GM10248 (cell line): Measurements from ENCODE around the gene GP2.

Source experiments
- CTCF ChIA-PET: fragments of 300-600 bp; sonication (Branson Sonifier 250); formaldehyde crosslinking; extraction: SDS; loops from one replicate; lab custom pipeline; 2021; ENCODE audit warnings: antibody characterized with exemption; lab: Yijun Ruan, JAX
- POLR2A ChIA-PET: fragments of 350-650 bp; sonication (Branson Sonifier 250); formaldehyde crosslinking; extraction: SDS; loops from one replicate; lab custom pipeline; 2020; ENCODE audit warnings: antibody characterized with exemption; lab: Yijun Ruan, JAX
- DNase-seq: peaks from one replicate; pipeline ENCODE4 v3.0.0; 2012; ENCODE audit errors: extremely low spot score
- TF ChIP-seq, protein P1 (sequence below): IDR thresholded peaks from 2 replicates; pipeline ENCODE4 v1.5.1; 2012; ENCODE audit warnings: mild to moderate bottlenecking, low read depth; ENCODE audit errors: extremely low read depth, missing control alignments, control extremely low read depth

GP2 gene

DNA sequence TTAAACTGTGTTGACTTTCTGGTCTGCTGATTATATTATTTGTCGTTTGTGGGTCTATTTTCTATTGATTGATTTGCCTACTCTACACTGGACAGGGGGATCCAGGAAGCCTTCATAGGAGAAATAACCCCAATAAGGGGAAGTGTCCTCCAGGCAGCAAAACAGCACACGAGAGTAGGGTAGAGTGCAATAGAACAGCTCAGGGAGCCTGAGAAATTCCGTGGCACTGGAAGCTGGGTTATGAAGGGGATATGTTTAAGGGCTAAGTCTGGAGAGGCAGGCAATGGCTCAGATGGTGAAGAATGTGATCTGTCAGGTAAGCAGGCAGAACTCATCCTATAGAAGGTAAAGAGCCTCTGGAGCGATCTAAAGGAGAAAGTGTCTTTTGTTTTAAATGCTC, 20.9 kb downstream of the GP2 start:
- DNase-seq = no peak
- TF ChIP-seq, protein P1, sequence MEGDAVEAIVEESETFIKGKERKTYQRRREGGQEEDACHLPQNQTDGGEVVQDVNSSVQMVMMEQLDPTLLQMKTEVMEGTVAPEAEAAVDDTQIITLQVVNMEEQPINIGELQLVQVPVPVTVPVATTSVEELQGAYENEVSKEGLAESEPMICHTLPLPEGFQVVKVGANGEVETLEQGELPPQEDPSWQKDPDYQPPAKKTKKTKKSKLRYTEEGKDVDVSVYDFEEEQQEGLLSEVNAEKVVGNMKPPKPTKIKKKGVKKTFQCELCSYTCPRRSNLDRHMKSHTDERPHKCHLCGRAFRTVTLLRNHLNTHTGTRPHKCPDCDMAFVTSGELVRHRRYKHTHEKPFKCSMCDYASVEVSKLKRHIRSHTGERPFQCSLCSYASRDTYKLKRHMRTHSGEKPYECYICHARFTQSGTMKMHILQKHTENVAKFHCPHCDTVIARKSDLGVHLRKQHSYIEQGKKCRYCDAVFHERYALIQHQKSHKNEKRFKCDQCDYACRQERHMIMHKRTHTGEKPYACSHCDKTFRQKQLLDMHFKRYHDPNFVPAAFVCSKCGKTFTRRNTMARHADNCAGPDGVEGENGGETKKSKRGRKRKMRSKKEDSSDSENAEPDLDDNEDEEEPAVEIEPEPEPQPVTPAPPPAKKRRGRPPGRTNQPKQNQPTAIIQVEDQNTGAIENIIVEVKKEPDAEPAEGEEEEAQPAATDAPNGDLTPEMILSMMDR = no peak
- POLR2A ChIA-PET = no interaction called here
- CTCF ChIA-PET = interaction anchor here (1.2 to 2.1 kb wide), 2 partner anchors 79 to 399 kb away, joined by 3 to 6 read pairs; no protein-coding TSS in a partner anchor

DNA sequence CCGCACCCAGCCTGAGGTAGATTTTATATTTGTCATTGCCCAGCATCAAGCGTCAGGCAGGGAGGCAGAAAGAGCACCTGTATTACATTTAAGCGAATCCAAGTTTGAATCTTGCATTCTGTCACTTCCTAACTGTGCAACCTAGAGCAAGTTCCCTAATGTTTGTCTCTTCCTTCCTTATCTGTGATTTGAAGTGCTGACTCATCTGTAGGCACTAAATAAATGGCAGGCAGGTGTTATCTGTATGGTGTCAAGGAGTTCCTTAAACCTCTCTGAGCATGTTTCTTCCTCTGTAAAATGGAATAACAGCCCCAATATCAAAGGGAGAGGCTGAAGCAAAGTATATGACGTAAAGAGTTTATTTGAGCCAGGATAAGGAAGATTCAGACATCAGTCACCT, 24.3 kb downstream of the GP2 start:
- no peak for DNase-seq
- ChIA-PET POLR2A (no interaction called here), CTCF (interaction anchor here (11.1 kb wide), 1 partner anchor 395 kb away, joined by 121 read pairs; no protein-coding TSS in a partner anchor)
- TF ChIP-seq, protein P1 = no peak

DNA sequence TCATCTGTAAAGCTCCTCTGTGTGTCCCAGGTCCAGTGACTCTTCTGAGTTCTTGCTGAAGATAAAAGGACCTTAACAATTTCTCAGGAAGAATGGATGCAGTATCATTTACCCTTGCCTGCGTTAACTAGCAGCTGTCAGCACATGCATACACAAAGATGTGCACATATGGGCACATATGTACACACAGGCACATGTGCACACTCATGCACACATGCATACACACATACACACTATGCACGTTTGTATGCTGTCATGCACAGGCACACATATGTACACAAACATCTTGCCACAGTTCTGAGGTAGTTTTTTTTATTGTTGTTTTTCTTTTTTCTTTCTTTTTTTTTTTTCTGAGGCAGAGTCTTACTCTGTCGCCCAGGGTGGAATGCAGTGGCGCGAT, 24.9 kb downstream of the GP2 start:
- POLR2A ChIA-PET = no interaction called here
- TF ChIP-seq, protein P1 = no peak
- DNase-seq = no peak
- CTCF ChIA-PET = interaction anchor here (1.5 to 11.1 kb wide), 3 partner anchors 10 to 395 kb away, joined by 4 to 121 read pairs (median 13); no protein-coding TSS in a partner anchor

- no peak for DNase-seq
- CTCF ChIA-PET = interaction anchor here (1.4 to 11.1 kb wide), 5 partner anchors 9 to 415 kb away, joined by 4 to 121 read pairs (median 9); no protein-coding TSS in a partner anchor
- POLR2A ChIA-PET = no interaction called here
- TF ChIP-seq, protein P1 = no peak
Observed at GRCh38 chr16:20301840-20302239, 25.5 kb downstream of the GP2 start.

DNA sequence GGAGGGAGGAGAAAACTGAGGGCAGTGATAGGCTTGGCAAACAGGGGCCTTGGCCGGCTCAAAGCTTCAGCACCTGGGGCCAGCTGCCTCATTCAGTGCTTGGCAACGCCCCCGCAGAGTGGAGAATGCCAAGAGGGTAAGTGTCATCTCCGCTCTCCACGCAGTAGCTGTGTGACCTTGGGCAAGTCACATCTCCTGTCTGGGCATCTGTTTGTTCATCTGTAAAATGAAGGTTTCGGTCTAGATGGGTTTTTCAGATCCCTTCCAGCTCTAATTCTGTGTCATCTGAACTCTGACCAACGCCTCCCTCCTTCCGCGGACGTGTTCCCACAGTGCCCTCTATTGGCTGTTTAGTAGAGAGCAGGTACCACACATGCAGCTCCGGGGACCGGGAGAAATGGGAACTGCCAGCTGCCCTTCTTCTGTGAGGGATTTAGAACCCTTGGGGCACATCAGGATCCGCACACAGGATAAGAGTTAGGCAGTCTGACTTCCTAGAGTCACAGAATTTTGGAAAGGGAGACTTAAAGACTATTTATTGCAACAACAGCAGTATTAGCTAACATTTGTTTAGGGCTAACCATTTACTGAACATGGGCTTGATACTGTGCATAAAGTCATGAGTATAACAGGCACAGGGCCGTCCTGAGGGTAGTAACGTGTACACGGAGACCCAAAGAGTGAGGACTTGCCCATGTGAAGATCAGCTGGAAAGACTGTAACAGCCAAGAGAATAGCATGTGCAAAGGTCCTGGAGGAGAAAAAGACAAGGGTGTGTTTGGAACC, 26.8 kb downstream of the GP2 start:
- TF ChIP-seq, protein P1 = peak; percentile 86
- peak; percentile 69 for DNase-seq
- ChIA-PET CTCF (interaction anchor here (0.6 to 11.1 kb wide), 37 partner anchors 10 to 739 kb away, joined by 3 to 121 read pairs (median 4); partner anchors contain the start of gene PDILT), POLR2A (no interaction called here)

GRCh38 chr16:20298452-20298851, 28.9 kb downstream of the GP2 start:
- POLR2A ChIA-PET = no interaction called here
- CTCF ChIA-PET = interaction anchor here (0.8 to 11.1 kb wide), 4 partner anchors 8 to 391 kb away, joined by 3 to 121 read pairs (median 26); no protein-coding TSS in a partner anchor
- TF ChIP-seq, protein P1 = no peak
- DNase-seq = no peak
